ENCODE measurements around the gene TMEM273. TPM values are rescaled to one million over a fixed set of nuclear protein-coding genes. Genes with fewer than 3 reads are reported as not detected.

The TMEM273 gene
- total RNA-seq, 2 donors from 2014 or later = 14.3 to 14.8 TPM

DNA sequence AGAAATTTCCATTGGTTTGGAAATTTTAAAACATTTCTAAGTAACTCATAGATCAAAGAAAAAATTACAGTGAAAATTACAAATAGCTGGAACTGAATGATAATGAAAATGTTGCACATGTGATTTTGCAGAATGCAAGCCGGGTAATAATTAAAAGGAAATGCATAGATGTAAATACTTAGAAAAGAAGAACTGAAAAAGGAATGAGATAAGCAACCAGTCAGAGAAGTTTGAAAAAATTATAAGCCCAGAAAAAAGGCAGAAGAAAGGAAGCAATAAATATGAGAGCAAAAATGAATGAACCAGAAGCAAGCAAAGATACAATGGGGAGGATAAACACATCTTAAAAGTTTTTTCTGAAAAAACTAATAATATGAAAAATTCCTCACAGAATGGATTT lies 3.2 kb upstream of the TMEM273 start:
- no peak for DNase-seq (ENCODE audit: low spot score)
- TF ChIP-seq, protein P1, sequence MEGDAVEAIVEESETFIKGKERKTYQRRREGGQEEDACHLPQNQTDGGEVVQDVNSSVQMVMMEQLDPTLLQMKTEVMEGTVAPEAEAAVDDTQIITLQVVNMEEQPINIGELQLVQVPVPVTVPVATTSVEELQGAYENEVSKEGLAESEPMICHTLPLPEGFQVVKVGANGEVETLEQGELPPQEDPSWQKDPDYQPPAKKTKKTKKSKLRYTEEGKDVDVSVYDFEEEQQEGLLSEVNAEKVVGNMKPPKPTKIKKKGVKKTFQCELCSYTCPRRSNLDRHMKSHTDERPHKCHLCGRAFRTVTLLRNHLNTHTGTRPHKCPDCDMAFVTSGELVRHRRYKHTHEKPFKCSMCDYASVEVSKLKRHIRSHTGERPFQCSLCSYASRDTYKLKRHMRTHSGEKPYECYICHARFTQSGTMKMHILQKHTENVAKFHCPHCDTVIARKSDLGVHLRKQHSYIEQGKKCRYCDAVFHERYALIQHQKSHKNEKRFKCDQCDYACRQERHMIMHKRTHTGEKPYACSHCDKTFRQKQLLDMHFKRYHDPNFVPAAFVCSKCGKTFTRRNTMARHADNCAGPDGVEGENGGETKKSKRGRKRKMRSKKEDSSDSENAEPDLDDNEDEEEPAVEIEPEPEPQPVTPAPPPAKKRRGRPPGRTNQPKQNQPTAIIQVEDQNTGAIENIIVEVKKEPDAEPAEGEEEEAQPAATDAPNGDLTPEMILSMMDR (IDR thresholded peaks at IDR 0.05) = no peak
- H3K4me1 ChIP-seq = peaks cover 0 to 38% of the 10 kb centered on the region in 2 donors
- H3K4me3 ChIP-seq = no peak overlapping the region
- H3K36me3 ChIP-seq = no peaks in the 10 kb centered on the region
- no peaks in the 10 kb centered on the region for H3K9me3 ChIP-seq
- H3K27me3 ChIP-seq = no peaks in the 10 kb centered on the region
- H3K27ac ChIP-seq = no peak overlapping the region

DNA sequence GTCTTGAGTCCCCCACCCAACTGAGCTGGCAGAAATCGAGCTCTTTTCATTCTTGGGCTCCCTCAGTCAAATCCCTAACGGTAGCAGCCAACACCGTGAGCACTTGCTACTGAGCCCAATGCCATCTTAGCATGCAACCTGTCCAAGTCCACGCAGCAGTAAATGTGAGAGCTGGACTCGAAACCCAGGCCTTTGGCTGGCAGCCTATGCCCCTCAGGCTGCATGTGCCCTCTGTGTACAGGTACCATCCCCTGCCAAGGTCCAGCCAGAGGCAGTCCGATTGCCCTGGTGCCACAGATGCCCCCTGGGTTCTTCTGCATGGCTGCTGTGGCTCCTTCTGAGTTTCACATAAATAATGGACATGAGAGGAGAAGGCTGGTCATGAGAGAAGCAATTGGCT lies 1.2 kb upstream of the TMEM273 start:
- Histone ChIP-seq H3K4me1 (peaks cover 0 to 42% of the 10 kb centered on the region in 2 donors), H3K36me3 (no peaks in the 10 kb centered on the region), H3K27me3 (no peaks in the 10 kb centered on the region), H3K9me3 (no peaks in the 10 kb centered on the region), H3K27ac (no peak overlapping the region), H3K4me3 (no peak overlapping the region)
- DNase-seq (ENCODE audit: low spot score) = no peak
- TF ChIP-seq, protein P1 (IDR thresholded peaks at IDR 0.05) = no peak

DNA sequence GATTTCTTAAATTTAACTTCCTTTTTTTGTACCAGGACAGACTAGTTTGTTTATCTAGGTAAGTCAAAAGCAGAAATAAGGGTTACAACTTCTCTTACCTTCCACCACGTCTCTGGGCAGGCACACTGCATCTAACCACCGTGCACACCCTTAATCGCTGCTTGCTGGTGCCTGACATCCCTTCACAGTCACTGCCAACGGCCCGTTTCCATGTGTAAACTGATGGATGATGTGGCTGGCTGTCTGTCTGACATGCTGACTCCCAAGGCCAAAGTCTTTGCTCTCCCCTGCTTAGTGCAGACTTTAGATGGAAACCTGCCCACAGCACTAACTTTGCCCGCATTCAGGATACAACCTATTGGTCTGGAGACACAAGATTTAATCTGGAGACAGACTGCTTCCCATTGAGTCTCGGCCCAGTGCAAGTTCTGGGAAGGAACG lies 1.1 kb downstream of the TMEM273 start:
- DNase-seq (ENCODE audit: low spot score) = peak; percentile 60
- TF ChIP-seq, protein P1 (IDR thresholded peaks at IDR 0.05) = no peak
- Histone ChIP-seq H3K27ac (peak overlapping the region; percentile 71 to 74), H3K36me3 (no peaks in the 10 kb centered on the region), H3K4me1 (peaks cover 0 to 50% of the 10 kb centered on the region in 2 donors), H3K9me3 (no peaks in the 10 kb centered on the region), H3K27me3 (no peaks in the 10 kb centered on the region), H3K4me3 (peak overlapping the region; percentile 13 to 40)

DNA sequence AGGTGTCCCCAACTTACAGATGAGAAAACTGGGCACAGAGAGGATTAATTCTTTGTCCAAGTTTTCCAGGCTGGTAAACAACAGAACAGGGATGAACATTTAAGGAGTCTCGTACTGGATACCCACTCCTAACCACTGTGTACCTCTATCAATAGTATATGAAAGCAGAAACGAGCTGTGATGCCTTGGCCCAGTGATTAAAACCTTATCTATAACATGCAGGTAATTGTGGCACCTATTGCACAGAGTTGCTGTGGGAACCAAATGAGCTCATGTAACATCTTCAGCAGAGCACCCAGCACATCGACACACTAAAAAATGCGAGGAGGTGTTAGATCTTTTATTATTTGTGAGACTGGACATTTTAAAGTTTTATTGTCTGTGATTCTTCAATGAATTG lies 1.6 kb downstream of the TMEM273 start:
- H3K27me3 ChIP-seq = no peaks in the 10 kb centered on the region
- H3K36me3 ChIP-seq = no peaks in the 10 kb centered on the region
- DNase-seq (ENCODE audit: low spot score) = no peak
- H3K9me3 ChIP-seq = no peaks in the 10 kb centered on the region
- peak overlapping the region in 1 of 2 donors; percentile 40 for H3K4me3 ChIP-seq
- TF ChIP-seq, protein P1 (IDR thresholded peaks at IDR 0.05) = no peak
- H3K4me1 ChIP-seq = peaks cover 0 to 50% of the 10 kb centered on the region in 2 donors
- no peak overlapping the region for H3K27ac ChIP-seq

DNA sequence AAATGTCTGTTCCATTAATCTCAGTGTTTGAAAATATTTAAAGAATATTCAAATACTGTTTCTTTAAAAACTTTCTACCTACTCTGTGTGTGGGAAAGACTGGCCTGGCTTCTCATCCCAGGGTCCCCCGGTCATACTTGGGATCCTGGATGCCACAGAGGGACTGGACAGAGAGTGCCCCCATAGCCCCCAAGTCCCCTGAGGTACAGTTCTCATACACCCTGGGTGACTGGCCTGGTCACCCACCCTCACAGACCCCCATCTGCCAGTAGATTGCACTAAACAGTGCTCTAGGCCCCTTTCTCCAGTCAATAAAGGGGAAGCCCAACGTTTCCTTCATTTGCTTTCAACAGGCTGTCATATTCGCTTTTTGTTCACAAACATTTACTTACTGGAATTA lies 3.0 kb downstream of the TMEM273 start:
- H3K4me3 ChIP-seq = no peak overlapping the region
- TF ChIP-seq, protein P1 (IDR thresholded peaks at IDR 0.05) = no peak
- peaks cover 0 to 48% of the 10 kb centered on the region in 2 donors for H3K4me1 ChIP-seq
- DNase-seq (ENCODE audit: low spot score) = no peak
- H3K27me3 ChIP-seq = no peaks in the 10 kb centered on the region
- H3K27ac ChIP-seq = no peak overlapping the region
- H3K9me3 ChIP-seq = no peaks in the 10 kb centered on the region
- H3K36me3 ChIP-seq = no peaks in the 10 kb centered on the region

DNA sequence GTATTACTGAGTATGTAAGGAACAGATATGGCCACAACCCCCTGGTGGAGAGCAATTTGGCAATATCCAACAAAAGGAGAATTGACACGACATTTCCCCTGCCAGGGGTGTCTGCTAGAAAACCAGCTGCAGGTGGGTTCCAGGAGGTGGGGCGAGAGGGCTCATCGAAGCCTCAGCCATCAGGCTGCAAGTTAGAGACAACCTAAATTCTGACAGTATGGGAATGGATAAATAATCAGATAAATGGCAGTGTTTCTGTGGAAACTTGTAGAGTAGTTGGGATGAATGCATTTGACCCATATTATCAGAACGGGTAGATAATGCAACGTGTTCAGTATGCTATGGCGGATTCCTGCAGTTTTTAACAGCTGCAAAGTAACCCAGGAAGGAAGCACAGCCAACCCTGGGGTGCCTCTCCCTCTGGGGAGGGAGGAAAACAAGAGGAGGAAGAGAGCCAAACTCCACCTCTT lies 3.5 kb downstream of the TMEM273 start:
- no peak overlapping the region for H3K27ac ChIP-seq
- H3K27me3 ChIP-seq = no peaks in the 10 kb centered on the region
- H3K4me3 ChIP-seq = no peak overlapping the region
- no peaks in the 10 kb centered on the region for H3K36me3 ChIP-seq
- peak; percentile 44 for DNase-seq (ENCODE audit: low spot score)
- H3K9me3 ChIP-seq = no peaks in the 10 kb centered on the region
- TF ChIP-seq, protein P1 (IDR thresholded peaks at IDR 0.05) = no peak
- H3K4me1 ChIP-seq = peaks cover 0 to 43% of the 10 kb centered on the region in 2 donors
